ENCODE results near the gene MICU2. TPM values are rescaled to one million over a fixed set of nuclear protein-coding genes. Genes with fewer than 3 reads are reported as not detected.

Gene MICU2
- total and polyA plus RNA-seq, 10 of the 15 experiments (the other 5 are each of a cell fraction or from before 2014, with no cell fraction given) = 17.7 to 56.6 (median 43.8) TPM

- WGBS (ENCODE audit: insufficient coverage, insufficient replicate concordance, low lambda C conversion rate, missing lambda C conversion rate) = 76% methylated on average over 8 of the region's 13 CpGs
- Histone ChIP-seq H3K9me3 (replicated peaks; ENCODE audit: control insufficient read depth, insufficient read depth, low read length) (no peaks in the 10 kb centered on the region), H3K4me2 (ENCODE audit: control insufficient read depth, insufficient read depth) (no peak overlapping the region), H3K4me3 (no peak overlapping the region), H2AFZ (ENCODE audit: control insufficient read depth, low read depth, low read length) (no peak overlapping the region), H3K9ac (ENCODE audit: control insufficient read depth, insufficient read depth, low read length) (no peak overlapping the region), H3K4me1 (ENCODE audit: control insufficient read depth, insufficient read depth, low read length) (no peaks in the 10 kb centered on the region), H3K79me2 (ENCODE audit: control insufficient read depth, insufficient read depth, low read length) (no peaks in the 10 kb centered on the region), H4K20me1 (ENCODE audit: control insufficient read depth, insufficient read depth) (no peaks in the 10 kb centered on the region), H3K27me3 (replicated peaks in 1 of 2; ENCODE audit: control insufficient read depth in 2 of 2, insufficient read depth in 2 of 2, low read length in 1 of 2) (no peaks in the 10 kb centered on the region), H3K27ac (ENCODE audit: control insufficient read depth, insufficient read depth) (no peak overlapping the region), H3K36me3 (ENCODE audit: control insufficient read depth in 2 of 2, insufficient read depth in 2 of 2, low read length in 1 of 2) (no peaks in the 10 kb centered on the region)
- BruUV-seq (replicated peaks) = no TSS peak
- in situ Hi-C loops (cut with MboI) = loop anchor here (25.0 kb wide), 1 partner anchor 1150 kb away; no protein-coding TSS in a partner anchor
- no peak for DNase-seq (ENCODE audit: low read depth, low spot score)
- FAIRE-seq = no peak
- intact Hi-C loops (cut with micrococcal nuclease; ENCODE audit: unreplicated experiment) = loop anchor here (5.0 to 10.0 kb wide), 3 partner anchors 118 to 1160 kb away; no protein-coding TSS in a partner anchor
- ChIA-PET RAD21 (ENCODE audit: unreplicated experiment) (interaction anchor here (0.8 to 4.2 kb wide), 9 partner anchors 12 to 1164 kb away, joined by 3 to 35 read pairs (median 7); no protein-coding TSS in a partner anchor), POLR2A (no interaction called here), SMC1A (ENCODE audit: uncharacterized antibody, unreplicated experiment) (interaction anchor here (0.7 to 2.7 kb wide), 10 partner anchors 11 to 1158 kb away, joined by 3 to 36 read pairs (median 5); partner anchors contain the start of gene MICU2), CTCF (interaction anchor here (0.6 to 4.7 kb wide), 30 partner anchors 9 to 1164 kb away, joined by 3 to 35 read pairs (median 4); no protein-coding TSS in a partner anchor)
- TF ChIP-seq NR2F1 (conservative IDR thresholded peaks at IDR 0.05) (no peak), SPI1 (IDR thresholded peaks at IDR 0.05; ENCODE audit: borderline replicate concordance, insufficient read depth, low read depth, low read length) (peak; percentile 44; the same call in 1 of the 2 replicates), ZSCAN29 (IDR thresholded peaks at IDR 0.05) (no peak), IKZF1 (conservative IDR thresholded peaks at IDR 0.05) (no peak), BACH1 (IDR thresholded peaks at IDR 0.05; ENCODE audit: borderline replicate concordance) (no peak), MTA3 (IDR thresholded peaks at IDR 0.05; ENCODE audit: borderline replicate concordance, low read length) (no peak), SREBF1 (IDR thresholded peaks at IDR 0.05; ENCODE audit: low read length) (no peak)
- peak; percentile 76 for ATAC-seq
Measured at GRCh38 chr13:21637296-21637695, 33.3 kb upstream of the MICU2 start.

- intact Hi-C loops (cut with micrococcal nuclease; ENCODE audit: unreplicated experiment) = loop anchor here (5.0 to 10.0 kb wide), 3 partner anchors 118 to 1161 kb away; no protein-coding TSS in a partner anchor
- DNase-seq (ENCODE audit: low read depth, low spot score) (no peak), ATAC-seq (no peak), FAIRE-seq (no peak)
- no peak overlapping the region for H3K9ac ChIP-seq (ENCODE audit: control insufficient read depth, insufficient read depth, low read length)
- no peak overlapping the region for H2AFZ ChIP-seq (ENCODE audit: control insufficient read depth, low read depth, low read length)
- no peaks in the 10 kb centered on the region for H3K36me3 ChIP-seq (ENCODE audit: control insufficient read depth in 2 of 2, insufficient read depth in 2 of 2, low read length in 1 of 2)
- ChIA-PET SMC1A (ENCODE audit: uncharacterized antibody, unreplicated experiment) (interaction anchor here (0.6 to 2.4 kb wide), 4 partner anchors 31 to 642 kb away, joined by 3 to 36 read pairs (median 9); no protein-coding TSS in a partner anchor), CTCF (interaction anchor here (0.5 to 4.7 kb wide), 16 partner anchors 10 to 1159 kb away, joined by 3 to 35 read pairs (median 4); no protein-coding TSS in a partner anchor), POLR2A (no interaction called here), RAD21 (ENCODE audit: unreplicated experiment) (interaction anchor here (0.9 to 4.2 kb wide), 4 partner anchors 11 to 1159 kb away, joined by 3 to 35 read pairs (median 5); no protein-coding TSS in a partner anchor)
- no peaks in the 10 kb centered on the region for H3K79me2 ChIP-seq (ENCODE audit: control insufficient read depth, insufficient read depth, low read length)
- TF ChIP-seq MYB (IDR thresholded peaks at IDR 0.05; ENCODE audit: borderline replicate concordance, low read depth, low read length) = no peak
- no peak for TF ChIP-seq NR2C2 (IDR thresholded peaks at IDR 0.05; ENCODE audit: borderline replicate concordance, control insufficient read depth, insufficient read length, low read depth)
- no peak overlapping the region for H3K4me3 ChIP-seq
- H3K27me3 ChIP-seq (replicated peaks in 1 of 2; ENCODE audit: control insufficient read depth in 2 of 2, insufficient read depth in 2 of 2, low read length in 1 of 2) = no peaks in the 10 kb centered on the region
- in situ Hi-C loops (cut with MboI) = loop anchor here (25.0 kb wide), 1 partner anchor 1151 kb away; no protein-coding TSS in a partner anchor
- no peaks in the 10 kb centered on the region for H3K9me3 ChIP-seq (replicated peaks; ENCODE audit: control insufficient read depth, insufficient read depth, low read length)
- H4K20me1 ChIP-seq (ENCODE audit: control insufficient read depth, insufficient read depth) = no peaks in the 10 kb centered on the region
- no peak overlapping the region for H3K4me2 ChIP-seq (ENCODE audit: control insufficient read depth, insufficient read depth)
- 77% methylated on average over 3 of the region's 3 CpGs for WGBS (ENCODE audit: insufficient coverage, insufficient replicate concordance, low lambda C conversion rate, missing lambda C conversion rate)
- H3K27ac ChIP-seq (ENCODE audit: control insufficient read depth, insufficient read depth) = no peak overlapping the region
- no peaks in the 10 kb centered on the region for H3K4me1 ChIP-seq (ENCODE audit: control insufficient read depth, insufficient read depth, low read length)
- no TSS peak for BruUV-seq (replicated peaks)
Measured at GRCh38 chr13:21636656-21637055, 32.7 kb upstream of the MICU2 start.

Measured in GM12878 (cell line).